GM21576 (cell line): ENCODE data around the gene GLCCI1.
"Not testable (repeated sequence)": the region's sequence is repeated elsewhere in the genome, so short reads cannot be mapped to it uniquely, and the experiment has no call there.

Experiments used
- ATAC-seq: cut with Tn5 transposase; IDR thresholded peaks from one replicate; pipeline ENCODE4 v1.9.1; 2021; ENCODE audit warnings: mild to moderate bottlenecking, moderate library complexity; ENCODE audit not compliant: unreplicated experiment

The GLCCI1 gene

GRCh38 chr7:7984424-7984823 is 15.8 kb downstream of the GLCCI1 start:
- no peak for ATAC-seq

- ATAC-seq: no peak
Measured at GRCh38 chr7:7988706-7989105, 20.1 kb downstream of the GLCCI1 start.

DNA sequence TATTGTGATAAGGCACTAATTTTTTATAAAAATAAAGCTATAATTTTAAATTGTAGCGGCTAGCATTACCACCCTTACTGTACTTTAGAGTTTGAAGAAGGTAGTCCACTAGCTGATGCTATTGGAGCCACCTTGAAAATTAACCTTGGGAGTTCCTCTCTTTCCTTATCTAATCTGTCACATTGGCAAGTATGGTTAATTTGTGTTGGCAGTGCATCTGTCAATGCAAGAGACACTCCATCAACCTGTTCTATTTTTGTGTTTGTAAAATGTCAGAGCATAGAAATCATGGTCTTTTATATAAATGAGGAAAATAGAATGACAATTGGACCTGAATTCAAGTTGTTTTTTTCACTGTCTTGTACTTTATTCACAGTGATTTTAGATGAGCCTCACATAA is 20.5 kb downstream of the GLCCI1 start:
- no peak for ATAC-seq

GRCh38 chr7:7989616-7990440 is 21.2 kb downstream of the GLCCI1 start:
- no peak for ATAC-seq

DNA sequence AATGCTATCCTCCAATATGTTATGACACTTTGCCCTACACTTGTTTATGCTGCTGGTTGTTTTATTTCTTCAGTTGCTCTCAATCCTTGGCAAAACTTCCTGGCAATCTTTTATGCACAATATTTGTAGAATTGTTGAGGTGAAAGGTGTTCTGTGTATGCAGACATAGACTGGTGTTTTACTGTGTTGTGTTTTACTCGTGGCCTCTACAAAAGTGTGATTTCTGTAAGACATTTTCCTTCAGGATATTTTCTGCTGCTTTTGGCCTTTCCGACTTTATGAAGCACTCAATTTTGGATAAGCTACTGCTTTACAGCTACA is 21.8 kb downstream of the GLCCI1 start:
- ATAC-seq: no peak

DNA sequence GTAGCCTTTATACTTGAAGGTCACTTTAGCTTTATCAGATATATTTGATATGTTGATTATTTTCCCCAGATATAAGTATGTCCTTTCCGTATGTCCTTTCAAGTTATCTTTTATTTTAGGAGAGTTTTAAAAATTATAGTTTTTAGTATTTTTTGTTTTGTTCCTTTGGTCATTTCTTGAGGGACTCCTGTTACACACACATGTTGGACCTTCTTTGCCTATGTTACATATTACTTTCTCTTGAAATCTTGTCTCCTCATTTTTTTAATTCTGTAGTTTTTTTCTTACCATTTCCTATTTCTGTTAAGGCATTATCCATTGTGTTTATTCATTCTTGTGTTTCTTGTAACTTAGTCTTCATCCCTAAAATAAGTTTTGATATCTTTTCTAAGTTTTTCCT is 23.9 kb downstream of the GLCCI1 start:
- ATAC-seq: no peak

DNA sequence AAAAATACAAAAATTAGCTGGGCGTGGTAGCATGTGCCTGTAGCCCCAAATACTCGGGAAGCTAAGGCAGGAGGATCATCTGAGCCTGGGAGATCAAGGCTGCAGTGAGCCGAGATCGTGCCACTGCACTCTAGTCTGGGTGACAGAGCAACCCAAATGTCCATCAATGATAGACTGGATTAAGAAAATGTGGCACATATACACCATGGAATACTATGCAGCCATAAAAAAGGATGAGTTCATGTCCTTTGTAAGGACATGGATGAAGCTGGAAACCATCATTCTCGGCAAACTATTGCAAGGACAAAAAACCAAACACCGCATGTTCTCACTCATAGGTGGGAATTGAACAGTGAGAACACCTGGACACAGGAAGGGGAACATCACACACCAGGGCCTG is 26.8 kb downstream of the GLCCI1 start:
- ATAC-seq: not testable (repeated sequence)

DNA sequence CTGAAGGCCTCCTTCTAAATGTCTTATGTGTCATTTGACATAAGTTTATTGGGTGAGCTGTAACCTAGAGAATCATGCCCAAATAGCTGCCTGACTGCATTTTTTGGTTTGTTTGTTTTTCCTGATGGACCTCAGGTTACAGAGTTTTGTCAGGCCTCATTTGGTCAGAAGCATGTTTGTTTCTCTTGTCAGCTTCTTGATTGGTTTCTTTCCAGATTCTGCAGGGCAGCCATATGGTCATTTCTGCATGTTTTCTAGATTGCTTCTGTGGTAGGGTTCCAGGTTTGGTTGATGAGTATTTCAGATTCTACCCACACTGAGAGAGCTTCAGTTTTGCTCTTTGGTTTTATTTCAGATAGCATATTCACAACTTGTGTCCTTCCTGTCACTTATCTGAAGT is 28.0 kb downstream of the GLCCI1 start:
- ATAC-seq: no peak

DNA sequence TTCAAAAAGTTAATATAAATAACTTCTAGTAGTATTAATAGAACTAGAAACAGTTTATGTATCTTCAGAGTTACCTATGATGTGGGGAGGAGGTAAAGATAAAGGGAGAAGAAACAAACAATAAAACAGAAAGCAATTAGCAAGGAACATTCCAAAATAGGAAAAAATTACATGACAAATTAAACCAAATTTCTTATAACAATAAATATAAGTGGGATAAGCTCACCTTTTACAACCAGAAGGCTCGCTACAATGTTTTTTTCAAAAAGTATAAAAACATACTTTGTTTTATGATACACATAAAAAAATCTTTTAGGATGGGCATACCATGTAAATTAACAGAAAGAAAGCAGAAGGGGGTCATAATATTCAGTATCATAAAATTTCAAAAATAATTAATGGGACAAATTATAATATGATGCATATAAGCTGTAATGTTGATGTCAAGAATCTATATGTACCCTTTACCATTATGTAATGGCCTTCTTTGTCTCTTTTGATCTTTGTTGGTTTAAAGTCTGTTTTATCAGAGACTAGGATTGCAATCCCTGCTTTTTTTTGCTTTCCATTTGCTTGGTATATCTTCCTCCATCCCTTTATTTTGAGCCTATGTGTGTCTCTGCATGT is 31.8 kb downstream of the GLCCI1 start:
- no peak for ATAC-seq

DNA sequence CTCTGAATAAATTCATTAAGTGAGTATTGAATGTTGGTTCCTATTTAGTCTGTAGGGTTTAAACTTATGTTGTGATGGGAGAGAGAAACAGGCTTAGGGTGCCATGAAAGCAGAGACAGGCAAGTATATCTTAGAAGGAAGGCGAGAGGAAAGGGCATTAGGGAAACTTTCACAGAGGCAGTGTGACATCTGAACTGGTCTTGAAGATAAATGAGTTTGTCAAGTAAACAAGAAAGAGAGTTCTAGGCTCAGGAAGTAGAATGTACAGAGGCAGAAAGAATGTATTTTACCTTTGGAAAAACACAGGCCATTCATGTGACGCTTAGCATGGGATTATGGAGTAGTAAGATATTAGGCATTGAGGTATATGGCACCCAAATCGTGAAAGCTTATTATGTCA is 34.5 kb downstream of the GLCCI1 start:
- no peak for ATAC-seq

DNA sequence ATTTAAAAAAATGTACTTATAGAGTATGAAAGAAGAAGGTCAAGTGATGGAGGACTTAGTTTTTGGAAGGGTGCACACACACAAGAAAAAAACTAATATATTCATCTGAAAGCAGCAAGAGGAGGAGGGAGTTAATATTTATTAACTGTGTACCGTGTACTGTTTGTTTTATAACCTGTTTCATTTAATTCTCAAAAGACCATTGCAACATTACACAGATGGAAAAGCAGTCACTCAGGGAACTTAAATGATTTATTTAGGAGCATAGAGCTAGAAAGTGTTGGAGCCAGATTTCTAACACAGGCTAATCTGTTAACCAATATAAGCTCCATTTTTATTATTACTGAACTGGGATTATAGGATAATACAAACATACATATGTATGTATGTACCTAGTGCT is 36.7 kb downstream of the GLCCI1 start:
- ATAC-seq: no peak

DNA sequence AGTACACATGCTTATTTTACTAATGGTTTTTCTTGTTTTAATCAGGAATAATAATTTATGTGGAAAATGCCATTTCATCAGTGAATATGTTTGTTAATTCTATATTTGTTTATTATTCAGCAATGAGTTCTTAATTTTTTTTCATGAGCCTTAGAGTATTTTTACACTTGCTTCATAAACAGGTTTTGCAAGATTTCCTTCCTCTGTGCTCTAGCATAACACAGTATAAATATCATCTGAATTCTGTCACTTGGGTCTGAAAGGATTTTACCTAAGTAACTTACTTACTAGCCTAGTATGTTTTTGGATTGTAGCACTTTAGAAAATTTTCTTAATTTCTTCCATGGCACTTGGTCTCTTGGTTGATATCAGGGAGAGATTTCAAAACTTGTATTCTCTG is 45.8 kb downstream of the GLCCI1 start:
- ATAC-seq: no peak

DNA sequence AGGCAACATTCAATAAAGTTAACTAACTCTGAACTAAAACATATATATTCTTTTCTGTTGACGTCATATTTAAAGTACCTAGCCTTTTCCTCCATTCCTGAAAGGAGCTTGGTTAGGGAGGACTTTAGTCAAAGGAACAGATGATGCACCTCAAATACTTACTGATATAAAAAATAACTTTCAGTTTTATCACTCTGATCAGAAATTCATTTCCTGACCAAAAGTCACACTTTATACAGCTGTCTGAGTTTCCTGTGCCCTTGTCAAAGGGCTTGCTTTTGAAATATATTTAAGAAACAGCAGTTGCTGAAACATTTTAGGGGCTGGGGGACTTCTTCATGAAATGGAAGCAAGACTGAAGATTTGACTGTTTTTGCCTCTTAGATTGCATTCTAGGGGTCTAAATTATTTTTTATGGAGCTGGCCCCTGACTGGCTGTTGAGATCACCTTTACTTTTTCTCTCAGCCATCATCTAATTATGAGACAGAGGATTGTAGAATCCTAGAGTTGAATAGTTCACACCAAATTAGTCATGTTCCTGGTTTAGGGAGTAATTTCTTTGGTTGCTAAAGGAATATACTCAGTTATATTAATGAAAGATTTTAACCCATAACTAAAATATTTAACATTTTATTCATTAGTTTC is 46.6 kb downstream of the GLCCI1 start:
- ATAC-seq: no peak

GRCh38 chr7:8015746-8016120 is 47.1 kb downstream of the GLCCI1 start:
- ATAC-seq: no peak

- ATAC-seq: no peak
Measured at GRCh38 chr7:8017423-8017822, 48.8 kb downstream of the GLCCI1 start.

GRCh38 chr7:8018961-8019360 is 50.4 kb downstream of the GLCCI1 start:
- no peak for ATAC-seq

DNA sequence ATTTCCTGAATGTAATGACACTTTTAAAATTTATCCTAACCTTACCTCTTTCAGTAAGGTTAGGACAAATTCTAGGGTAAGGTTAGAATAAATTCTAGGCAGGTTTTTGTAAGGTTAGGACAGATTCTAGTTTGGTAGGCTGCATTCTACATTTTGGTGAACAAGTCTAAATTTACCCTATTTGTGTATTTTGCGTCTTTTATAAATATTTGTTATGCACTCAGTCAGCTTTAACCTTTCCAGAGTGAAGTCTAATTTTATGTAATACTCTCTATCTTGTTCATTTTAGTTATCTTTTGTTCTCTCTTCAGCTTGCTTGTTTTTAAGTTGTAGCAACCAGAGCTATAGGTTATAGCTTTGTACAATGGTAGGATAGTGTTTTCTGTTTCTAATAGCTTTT is 54.0 kb downstream of the GLCCI1 start:
- no peak for ATAC-seq

DNA sequence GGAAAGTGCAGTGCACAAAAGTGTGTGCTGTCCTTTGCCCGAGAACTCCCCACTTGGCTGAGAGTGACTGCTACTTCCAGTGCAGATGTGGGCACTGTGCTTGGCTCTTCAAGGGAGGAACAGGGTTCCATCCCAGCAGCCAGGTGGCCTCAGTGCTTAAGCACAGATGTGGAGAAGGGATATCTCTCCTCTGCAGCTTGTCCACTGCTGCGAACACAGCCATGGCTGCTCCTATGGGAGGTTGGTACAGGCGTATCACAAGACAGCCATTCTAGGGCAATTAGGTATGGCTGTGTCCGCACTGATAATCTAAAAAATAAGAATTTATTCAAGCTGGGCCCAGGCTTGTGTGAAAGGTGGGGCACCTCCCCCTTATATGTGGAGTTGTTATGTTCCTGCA is 66.6 kb downstream of the GLCCI1 start:
- no peak for ATAC-seq

GRCh38 chr7:8035647-8036518 is 67.3 kb downstream of the GLCCI1 start:
- ATAC-seq: peak; percentile 52

- ATAC-seq: no peak
Measured at GRCh38 chr7:8037151-8037550, 68.6 kb downstream of the GLCCI1 start.

DNA sequence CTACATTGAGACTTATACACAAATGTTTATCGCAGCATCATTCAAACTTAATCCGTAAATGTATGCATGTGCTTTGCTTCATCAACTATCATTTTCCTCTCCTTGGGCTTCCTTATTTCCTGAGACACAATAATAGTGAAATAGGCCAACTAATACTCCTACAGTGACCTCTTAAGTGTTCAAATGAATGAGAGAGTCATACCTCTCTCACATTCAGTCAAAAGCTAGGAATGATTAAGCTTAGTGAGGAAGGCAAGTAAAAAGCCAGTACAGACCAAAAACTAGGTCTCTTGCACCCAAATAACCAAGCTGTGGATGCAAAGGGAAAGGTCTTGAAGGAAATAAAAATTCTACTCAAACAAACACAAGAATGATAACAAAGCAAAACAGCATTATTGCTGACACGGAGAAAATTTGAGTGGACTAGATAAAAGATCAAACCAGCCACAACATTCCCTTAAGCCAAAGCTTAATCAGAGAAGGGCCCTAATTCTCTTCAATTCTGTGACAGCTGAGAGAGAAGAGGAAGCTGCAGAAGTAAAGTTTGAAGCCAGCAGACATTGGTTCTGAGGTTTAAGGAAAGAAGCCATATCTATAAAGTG is 72.3 kb downstream of the GLCCI1 start:
- no peak for ATAC-seq
